ENCODE results near the gene UGT2B28.
"Not testable (repeated sequence)": the region's sequence is repeated elsewhere in the genome, so short reads cannot be mapped to it uniquely, and the experiment has no call there.

UGT2B28 gene

DNA sequence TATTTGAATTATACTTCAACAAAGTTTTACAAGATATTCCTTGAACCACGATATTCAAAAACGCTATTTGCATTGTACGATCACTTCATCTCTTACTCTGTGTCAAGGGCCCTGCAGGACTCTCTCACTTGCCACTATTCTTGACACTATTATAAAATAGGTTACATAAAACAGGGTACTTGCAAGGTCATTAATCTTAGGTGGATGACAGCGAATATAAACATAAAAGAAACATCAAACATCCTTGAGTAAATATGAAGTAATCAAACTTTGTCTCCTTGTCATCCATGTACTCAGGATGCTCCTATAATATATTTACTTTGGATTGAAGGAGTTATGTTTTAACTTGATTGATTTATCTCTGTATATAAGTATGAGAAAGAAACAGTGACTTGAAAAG lies at the start of gene UGT2B28:
TSS of gene UGT2B28 (plus strand) at position 395 of the 400 bp plus-strand sequence. CDS start 26 bp downstream, outside the sequence.
- not testable (repeated sequence) for DNase-seq

DNA sequence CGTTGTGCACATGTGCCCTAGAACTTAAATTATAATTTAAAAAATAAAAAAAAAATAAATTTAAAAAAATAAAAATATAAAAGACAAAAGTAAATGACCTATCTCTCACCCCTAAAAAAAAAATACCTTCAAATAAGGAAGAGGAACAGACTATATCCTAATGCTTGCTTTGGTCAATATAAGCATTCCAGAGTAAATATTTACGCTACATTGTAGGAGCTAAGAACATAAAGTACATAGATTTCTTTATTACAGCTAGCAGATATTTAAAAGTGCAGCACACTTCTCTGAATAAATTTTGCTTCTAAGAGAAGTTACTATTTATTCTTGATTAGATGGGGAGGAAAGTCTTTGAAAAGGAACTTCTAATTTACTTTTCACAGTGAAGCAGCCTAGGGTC lies 41.2 kb upstream of the UGT2B28 start:
- DNase-seq = no peak

DNA sequence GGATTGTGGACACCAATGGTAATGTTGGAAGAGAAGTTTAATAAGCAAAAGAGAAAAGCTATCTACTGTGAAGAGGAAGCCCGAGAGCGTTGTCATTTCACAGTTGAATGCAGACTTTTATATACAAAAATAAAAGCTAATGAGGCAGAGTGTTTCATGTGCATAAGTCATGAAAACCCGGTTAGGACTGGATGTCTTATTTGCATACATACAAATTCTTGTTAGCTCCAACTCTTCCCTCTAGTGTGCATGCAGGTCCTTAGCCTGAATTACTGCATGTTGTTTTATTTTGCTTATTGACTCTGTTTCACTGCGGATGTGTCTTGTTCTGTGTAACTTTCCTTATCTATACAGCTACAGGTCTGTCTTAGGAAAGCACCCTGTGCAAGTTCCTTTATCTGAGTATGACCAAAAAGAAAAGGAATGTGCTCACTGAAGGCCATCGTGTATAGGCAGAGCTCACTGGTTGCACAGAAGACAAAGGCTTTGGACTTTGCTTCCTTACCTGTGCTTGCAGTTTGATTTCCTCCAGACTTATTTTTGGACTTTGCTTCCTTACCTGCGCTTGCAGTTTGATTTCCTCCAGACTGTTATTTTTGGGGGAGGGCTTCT lies 40.6 kb upstream of the UGT2B28 start:
- DNase-seq = no peak

DNA sequence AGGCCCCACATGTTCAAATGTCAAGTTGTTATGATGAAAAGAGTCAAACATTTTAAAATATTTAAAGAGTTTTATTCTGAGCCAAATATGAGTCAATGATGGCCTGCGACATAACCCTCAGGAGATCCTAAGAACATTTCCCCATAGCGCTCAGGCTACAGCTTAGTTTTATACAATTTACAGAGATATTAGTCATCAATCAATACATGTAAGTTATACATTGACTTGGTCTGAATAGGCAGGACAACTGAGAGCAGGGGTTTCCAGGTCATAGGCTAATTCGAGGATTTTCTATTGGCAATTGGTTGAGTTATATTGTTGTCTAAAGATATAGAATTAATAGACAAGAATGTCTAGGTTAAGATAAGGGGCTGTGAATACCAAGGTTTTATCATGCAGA lies 39.5 kb upstream of the UGT2B28 start:
- DNase-seq = not testable (repeated sequence)

DNA sequence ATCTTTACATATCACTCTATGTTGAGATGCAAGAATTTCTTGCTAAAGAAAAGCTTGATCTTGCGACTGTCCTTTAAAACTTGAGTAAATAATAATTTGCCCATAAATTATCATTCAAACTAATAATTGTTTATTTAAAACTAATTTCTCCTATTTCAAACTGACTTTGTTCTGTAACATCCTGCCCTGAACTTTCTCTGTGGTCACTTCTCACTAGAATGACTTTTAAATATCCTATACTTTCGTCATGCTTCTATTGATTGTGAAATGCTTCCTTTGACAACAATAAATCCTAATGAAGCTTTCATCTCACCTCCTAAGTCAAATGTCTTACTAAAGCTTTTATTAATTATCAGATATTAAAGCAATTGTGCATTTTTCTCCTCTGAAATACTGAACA lies 38.5 kb upstream of the UGT2B28 start:
- not testable (repeated sequence) for DNase-seq

DNA sequence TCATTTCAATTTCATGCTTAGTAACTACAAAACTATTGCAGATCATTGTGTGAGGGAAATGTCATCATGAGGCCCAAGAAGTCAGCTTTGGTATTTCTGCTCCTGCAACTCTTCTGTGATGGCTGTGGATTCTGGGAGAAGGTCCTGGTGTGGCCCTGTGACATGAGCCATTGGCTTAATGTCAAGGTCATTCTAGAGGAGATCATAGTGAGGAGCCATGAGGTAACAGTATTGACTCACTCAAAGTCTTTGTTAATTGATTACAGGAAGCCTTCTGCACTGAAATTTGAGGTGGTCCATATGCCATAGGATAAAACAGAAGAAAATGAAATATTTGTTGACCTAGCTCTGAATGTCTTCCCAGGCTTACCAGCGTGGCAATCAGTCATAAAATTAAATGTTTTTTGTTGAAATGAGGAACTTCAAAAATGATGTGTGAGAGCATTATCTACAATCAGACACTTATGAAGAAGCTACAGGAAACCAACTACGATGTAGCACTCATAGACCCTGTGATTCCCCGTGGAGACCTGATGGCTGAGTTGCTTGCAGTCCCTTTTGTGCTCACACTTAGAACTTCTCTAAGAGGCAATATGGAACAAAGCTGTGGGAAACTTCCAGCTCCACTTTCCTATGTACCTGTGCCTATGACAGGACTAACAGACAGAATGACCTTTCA lies 37.6 kb upstream of the UGT2B28 start:
- DNase-seq = not testable (repeated sequence)

DNA sequence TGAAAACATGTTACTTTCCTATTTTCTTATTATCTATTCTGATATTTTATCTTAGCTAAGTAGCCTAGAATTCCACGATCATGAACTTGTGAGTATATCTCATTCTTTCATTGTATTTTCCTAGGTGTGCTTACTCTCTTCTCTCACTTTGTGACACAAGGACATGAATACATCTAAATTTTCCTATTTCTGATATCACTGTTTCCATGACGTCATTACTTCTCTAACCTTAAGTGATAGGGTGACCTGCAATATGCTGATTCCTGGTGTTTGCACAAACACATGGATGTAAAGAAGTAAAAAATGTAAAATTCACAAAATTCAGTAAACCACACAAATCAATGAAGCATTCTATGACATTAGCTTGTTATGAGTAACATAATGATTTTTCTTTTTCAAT lies 29.4 kb upstream of the UGT2B28 start:
- not testable (repeated sequence) for DNase-seq

DNA sequence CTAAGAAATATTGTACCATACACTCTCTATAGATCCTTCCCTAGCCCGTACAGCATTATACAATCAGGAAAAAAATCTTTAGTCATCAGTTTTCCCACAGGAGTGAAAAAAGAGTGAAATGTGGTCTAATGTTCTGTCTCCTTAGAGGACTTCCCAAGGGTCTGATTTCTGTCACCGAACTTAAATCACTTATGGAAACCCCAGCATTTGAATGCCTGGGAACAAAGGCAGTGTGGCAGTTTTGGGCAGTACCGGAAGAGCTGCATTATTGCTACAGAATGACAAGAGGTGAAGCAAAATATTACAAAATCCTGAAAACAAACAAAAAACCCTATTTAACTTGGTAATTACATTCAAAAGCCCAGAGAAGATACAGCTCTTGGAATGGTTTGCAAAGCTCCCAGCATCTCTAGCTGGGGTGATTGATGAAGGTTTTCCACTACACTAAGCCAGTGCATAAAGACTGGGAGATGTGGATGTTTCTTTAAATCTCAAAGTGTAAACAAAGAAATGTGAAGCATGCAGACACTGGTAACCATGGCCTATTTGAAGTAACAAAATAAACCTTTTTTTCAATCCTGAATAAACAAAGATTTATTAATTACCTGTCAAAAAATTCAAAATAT lies 27.0 kb upstream of the UGT2B28 start:
- DNase-seq = not testable (repeated sequence)

DNA sequence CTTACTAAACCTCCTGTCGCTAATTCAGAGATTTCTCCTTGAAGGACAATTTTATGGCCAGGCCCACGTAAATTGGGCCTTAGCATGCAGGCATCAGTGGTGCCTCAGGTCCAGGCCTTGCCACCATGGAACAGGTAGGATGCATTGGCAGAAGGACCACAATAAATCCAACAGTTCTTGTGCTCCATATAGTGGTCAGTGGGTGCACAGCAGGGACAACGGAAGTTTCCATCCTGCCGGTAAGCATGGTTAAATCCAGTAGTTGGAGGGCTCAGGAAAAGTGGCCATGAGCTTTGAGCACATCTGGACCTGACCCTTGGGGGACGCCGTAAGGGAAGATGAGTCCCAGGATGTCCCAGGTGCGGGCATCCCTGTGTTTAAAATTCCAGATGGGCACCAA lies 11.7 kb upstream of the UGT2B28 start:
- DNase-seq = not testable (repeated sequence)

DNA sequence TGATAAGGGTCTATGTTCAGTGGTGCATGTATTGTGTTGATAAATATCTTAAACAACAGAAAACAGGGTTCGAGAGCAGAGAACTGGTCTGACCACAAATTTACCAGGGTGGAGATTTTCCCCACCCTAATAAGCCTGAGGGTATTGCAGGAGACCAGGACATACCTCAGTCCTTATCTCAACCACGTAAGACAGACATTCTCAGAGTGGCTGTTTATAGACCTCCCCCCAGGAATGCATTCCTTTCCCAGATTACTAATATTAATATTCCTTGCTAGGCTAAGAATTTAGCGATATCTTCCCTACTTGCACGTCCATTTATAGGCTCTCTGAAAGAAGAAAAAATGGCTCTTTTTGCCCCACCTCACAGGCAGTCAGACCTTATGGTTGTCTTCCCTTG lies 16.1 kb downstream of the UGT2B28 start:
- DNase-seq = not testable (repeated sequence)

DNA sequence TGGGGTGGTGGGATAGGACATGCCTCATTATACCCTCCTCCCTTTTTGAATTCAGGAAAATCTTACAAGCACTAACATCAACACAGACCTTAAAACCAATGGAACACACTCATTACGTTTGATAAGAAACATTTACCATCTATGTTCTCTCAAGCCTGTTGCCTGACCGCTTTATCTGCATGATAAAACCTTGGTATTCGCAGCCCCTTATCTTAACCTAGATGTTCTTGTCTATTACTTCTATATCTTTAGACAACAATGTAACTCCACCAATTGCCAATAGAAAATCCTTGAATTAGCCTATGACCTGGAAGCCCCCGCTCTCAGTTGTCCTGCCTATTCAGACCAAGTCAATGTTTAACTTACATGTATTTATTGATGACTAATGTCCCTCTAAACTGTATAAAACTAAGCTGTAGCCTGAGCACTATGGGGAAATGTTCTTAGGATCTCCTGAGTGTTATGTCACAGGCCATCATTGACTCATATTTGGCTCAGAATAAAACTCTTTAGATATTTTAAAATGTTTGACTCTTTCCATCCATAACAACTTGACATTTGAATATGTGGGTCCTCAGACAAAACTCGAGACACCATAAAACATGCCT lies 28.3 kb downstream of the UGT2B28 start:
- not testable (repeated sequence) for DNase-seq

DNA sequence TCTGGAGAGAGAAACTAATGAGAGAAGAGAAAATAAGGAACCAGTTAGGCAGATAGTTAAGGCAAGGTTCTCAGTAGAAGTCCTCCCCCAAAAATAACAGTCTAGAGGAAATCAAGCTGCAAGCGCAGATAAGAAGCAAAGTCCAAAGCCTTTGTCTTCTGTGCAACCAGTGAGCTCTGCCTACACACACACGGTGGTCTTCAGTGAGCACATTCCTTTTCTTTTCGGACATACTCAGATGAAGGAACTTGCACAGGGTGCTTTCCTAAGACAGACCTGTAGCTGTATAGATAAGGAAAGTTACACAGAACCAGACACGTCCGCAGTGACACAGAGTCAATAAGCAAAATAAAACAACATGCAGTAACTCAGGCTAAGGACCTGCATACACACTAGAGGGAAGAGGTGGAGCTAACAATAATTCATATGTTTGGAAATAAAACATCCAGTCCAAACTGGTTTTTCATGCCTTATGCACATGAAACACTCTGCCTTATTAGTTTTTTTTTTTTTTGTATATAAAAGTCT lies 29.3 kb downstream of the UGT2B28 start:
- not testable (repeated sequence) for DNase-seq

DNA sequence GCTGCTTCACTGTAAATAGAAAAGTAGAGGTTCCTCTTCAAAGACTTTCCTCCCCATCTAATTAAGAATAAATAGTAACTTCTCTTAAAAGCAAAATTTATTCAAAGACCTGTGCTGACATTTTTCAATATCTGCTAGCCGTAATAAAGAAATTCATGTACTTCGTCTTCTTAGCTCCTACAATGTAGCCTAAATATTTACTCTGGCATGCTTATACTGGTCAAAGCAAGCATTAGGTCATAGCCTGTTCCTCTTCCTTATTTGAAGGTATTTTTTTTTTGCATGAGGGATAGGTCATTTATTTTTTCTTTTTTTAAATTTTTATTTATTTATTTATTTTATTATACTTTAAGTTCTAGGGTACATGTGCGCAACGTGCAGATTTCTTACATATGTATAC lies 30.0 kb downstream of the UGT2B28 start:
- DNase-seq = not testable (repeated sequence)

DNA sequence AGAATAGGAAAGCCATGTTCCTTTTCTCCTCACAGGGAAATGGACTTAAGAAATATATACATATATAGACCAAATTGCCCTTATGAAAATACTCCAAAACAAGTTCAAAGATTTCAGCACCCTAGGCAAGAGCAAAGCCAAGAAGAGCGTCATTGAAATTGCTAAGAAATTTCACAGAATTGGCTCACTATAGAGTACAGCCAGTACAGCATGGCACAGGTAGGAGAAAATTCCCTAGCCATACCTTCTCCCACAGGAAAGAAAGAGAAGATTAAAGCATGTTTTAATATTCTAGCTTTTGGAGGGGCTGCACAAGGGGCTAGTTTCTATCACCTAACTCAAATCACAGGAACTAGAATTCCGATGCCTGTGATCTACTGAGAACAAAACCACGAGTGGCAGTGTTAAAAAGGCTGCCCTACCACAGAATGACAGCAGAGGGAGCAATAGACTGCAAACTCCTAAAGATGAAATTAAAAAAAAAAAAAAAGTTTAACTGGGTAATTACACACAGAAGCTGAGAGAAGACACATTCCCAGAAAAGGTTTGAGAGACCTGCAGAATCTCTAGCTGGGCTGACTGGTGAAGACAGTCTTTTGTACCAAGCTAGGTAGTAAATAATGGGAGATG lies 37.5 kb downstream of the UGT2B28 start:
- not testable (repeated sequence) for DNase-seq

DNA sequence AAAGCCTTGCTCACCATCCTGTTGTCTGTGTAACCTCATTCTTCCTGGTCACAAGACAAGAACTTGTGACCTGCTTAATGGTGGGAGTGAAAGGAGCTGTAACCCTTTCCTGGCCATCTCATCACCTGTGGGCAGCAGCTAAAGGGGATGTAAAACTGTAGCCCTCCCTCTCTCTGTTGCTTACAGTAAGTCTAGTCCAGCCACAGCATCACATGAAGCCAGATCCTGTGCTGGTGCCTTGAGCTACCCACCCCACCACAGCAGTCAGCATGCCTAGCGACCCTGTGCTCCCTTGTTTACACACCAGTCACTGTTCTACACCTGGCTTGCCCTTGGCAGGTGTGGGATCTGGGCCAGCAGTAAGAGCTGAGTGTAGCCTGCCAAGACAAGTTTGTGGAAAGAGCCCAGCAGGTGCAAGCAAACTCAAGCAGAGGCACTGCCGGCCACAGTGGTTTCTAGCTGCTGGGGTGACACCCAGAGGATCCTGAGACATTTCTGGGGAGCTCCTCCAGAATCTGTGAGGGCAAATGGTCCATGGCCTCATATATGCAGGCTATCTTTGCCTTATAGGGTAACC lies 41.0 kb downstream of the UGT2B28 start:
- no peak for DNase-seq

DNA sequence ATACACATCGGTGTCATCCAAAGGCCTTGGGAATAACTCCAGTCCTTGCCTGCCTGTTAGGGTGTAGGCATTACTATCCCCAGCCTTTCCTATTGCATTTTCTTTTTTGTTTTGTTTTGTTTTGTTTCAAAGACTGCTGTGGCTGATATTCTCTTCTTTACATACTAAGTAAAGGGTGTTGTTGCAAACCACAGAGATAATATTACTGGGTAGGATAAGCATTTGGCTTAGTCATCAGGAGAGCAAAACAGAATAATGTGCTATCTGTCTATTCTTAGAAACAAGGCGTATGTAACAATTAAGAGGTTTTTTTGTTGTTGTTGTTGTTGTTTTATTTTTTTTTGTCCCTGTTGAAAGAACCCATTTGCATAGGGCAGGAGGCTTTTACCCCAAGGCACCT lies 41.8 kb downstream of the UGT2B28 start:
- DNase-seq = no peak

DNA sequence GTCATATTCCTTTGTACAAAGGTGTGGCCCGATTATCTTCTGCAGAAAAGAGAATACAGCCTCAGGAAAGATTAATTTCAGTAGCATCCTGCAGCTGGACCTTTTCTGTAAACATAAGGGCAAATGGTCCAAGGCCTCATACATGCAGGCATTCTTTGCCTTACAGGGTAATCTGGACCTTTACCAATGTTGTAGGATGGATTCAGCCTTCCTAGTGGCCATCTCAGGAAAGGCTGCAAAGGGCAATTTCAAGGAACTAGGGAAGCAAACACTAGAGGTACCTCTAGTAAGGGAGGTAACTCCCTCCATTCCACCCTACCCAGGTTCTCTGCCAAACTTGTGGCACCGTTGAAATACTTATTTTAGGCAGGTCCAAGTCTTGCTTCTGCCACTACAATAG lies 43.0 kb downstream of the UGT2B28 start:
- no peak for DNase-seq

DNA sequence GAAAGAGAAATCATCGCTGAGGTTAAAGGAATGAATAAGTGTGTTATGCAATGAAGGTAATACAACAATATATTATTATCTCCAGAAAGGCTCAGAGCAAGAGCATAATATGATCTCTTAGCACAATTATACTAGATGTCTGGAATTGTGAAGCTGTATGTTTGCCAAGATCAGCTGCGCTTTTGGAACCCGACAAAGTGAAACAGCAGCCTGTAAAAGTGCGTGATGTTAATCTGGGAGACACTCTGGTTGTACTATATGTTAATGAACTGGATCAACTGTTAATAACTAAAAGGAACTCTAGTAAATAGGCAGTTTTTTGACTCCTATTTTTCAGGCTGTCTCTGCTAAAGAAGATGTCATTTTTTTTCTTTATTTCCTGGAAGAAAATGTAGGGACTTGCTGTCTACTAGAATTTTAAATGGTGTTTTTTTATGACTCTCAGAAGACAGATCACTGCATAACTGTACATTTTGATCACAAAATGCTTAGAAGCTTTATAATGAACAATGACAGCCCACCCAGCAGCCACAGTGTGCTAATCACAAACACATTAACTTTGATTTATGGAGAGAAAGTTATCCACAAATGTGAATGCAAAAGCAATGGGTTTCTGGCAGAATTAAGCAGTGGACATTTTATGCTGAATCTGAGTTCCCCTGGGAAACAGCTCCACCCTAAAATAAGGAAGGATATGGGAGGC lies 50.2 kb downstream of the UGT2B28 start:
- DNase-seq = no peak

DNA sequence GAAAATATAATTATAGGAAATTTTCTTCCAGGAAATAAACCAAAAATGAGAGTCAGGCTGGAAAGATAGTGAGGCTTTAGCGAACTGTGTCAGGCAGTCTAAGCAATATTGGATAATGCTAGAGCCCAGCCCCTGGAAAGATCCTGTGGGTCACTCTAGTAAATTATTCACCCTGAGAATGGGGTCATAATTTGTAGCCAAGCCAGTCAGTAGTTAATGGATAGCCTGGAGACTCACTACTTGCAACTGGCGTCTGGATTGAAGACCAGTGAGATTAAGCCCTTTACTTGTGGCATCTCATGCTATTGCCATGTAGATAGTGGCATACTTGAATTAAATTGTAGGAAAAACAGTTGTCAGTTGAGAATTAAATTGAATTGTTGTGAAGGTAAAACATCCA lies 51.0 kb downstream of the UGT2B28 start:
- not testable (repeated sequence) for DNase-seq

DNA sequence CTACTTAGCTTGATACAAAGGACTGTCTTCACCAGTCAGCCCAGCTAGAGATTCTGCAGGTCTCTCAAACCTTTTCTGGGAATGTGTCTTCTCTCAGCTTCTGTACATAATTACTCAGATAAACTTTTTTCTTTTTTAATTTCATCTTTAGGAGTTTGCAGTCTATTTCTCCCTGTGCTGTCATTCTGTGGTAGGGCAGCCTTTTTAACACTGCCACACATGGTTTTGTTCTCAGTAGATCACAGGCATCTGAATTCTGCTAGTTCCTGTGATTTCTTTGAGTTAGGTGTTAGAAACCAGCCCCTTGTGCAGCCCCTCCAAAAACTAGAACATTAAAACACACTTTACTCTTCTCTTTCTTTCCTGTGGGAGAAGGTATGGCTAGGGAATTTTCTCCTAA lies 55.2 kb downstream of the UGT2B28 start:
- not testable (repeated sequence) for DNase-seq

DNA sequence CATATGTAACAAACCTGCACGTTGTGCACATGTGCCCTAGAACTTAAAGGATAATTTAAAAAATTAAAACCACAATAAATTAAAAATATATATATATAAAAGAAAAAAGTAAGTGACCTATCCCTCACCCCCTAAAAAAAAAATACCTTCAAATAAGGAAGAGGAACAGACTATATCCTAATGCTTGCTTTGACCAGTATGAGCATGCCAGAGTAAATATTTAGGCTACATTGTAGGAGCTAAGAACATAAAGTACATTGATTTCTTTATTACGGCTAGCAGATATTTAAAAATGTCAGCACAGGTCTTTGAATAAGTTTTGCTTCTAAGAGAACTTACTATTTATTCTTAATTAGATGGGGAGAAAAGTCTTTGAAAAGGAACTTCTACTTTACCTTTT lies 62.8 kb downstream of the UGT2B28 start:
- not testable (repeated sequence) for DNase-seq

Data from NCI-H1930 (cell line).